Measurements from ENCODE around the gene CCDC120. TPM values are rescaled to one million over a fixed set of nuclear protein-coding genes. Genes with fewer than 3 reads are reported as not detected.

The CCDC120 gene
- polyA plus RNA-seq, 1 of the 3 experiments (the other 2 are of a cell fraction) = 2.1 TPM

DNA sequence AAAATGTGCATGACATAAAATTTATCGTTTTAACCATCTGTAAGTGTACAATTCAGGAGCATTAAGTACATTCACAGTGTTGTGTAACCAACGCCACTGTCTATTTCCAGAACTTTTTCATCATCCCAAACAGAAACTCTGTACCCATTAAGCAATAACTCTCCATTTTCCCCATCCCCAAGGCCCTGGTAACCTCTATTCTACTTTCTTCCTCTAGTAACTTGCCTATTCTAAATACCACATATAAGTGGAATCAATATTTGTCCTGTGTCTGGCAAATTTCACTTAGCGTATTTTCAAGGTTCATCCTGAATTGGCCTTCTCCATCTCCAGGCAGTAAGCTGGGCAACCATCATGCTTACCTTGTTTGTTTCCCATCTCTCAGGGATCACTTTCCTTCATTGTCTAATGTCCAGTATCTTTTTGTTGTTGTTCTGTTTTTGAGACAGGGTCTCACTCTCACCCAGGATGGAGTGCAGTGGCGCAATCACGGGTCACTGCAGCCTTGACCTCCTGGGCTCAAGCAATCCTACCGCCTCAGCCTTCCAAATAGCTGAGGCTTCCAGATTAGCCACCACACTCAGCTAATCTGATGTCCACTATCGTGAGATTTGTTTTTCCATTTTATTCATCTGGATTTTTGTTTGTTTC, 39.1 kb upstream of the CCDC120 start:
- ChIA-PET CTCF (no interaction called here), POLR2A (no interaction called here)
- DNase-seq = no peak
- 34% methylated on average over 7 of the region's 7 CpGs for WGBS (ENCODE audit: low lambda C conversion rate)
- no peak overlapping the region for H3K4me2 ChIP-seq
- no peak overlapping the region for H2AFZ ChIP-seq (ENCODE audit: low read depth)
- H3K4me1 ChIP-seq (ENCODE audit: control insufficient read depth in 1 of 2, insufficient read depth in 2 of 2, low read depth in 1 of 2, low read length in 1 of 2) = no peaks in the 10 kb centered on the region
- no peaks in the 10 kb centered on the region for H3K36me3 ChIP-seq (replicated peaks in 1 of 2; ENCODE audit: control insufficient read depth in 1 of 2, insufficient read depth in 2 of 2, low read length in 1 of 2)
- H3K9me3 ChIP-seq = no peaks in the 10 kb centered on the region
- no peaks in the 10 kb centered on the region for H4K20me1 ChIP-seq (ENCODE audit: insufficient read depth)
- TF ChIP-seq FOSL2 (IDR thresholded peaks at IDR 0.05; ENCODE audit: borderline replicate concordance, low read depth) = no peak
- TF ChIP-seq, protein P1, sequence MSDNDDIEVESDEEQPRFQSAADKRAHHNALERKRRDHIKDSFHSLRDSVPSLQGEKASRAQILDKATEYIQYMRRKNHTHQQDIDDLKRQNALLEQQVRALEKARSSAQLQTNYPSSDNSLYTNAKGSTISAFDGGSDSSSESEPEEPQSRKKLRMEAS (IDR thresholded peaks at IDR 0.05; ENCODE audit: low read depth) = no peak
- TF ChIP-seq, protein P2, sequence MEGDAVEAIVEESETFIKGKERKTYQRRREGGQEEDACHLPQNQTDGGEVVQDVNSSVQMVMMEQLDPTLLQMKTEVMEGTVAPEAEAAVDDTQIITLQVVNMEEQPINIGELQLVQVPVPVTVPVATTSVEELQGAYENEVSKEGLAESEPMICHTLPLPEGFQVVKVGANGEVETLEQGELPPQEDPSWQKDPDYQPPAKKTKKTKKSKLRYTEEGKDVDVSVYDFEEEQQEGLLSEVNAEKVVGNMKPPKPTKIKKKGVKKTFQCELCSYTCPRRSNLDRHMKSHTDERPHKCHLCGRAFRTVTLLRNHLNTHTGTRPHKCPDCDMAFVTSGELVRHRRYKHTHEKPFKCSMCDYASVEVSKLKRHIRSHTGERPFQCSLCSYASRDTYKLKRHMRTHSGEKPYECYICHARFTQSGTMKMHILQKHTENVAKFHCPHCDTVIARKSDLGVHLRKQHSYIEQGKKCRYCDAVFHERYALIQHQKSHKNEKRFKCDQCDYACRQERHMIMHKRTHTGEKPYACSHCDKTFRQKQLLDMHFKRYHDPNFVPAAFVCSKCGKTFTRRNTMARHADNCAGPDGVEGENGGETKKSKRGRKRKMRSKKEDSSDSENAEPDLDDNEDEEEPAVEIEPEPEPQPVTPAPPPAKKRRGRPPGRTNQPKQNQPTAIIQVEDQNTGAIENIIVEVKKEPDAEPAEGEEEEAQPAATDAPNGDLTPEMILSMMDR (IDR thresholded peaks at IDR 0.05) = no peak
- TF ChIP-seq NFIC (IDR thresholded peaks at IDR 0.05; ENCODE audit: borderline replicate concordance) = no peak
- TF ChIP-seq GABPA (IDR thresholded peaks at IDR 0.05; ENCODE audit: low read depth) = no peak
- TF ChIP-seq RFX5 (IDR thresholded peaks at IDR 0.05; ENCODE audit: low read length) = no peak
- TF ChIP-seq, protein P3, sequence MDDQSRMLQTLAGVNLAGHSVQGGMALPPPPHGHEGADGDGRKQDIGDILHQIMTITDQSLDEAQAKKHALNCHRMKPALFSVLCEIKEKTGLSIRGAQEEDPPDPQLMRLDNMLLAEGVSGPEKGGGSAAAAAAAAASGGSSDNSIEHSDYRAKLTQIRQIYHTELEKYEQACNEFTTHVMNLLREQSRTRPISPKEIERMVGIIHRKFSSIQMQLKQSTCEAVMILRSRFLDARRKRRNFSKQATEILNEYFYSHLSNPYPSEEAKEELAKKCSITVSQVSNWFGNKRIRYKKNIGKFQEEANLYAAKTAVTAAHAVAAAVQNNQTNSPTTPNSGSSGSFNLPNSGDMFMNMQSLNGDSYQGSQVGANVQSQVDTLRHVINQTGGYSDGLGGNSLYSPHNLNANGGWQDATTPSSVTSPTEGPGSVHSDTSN (IDR thresholded peaks at IDR 0.05) = no peak
- no peaks in the 10 kb centered on the region for H3K9me2 ChIP-seq
- peaks cover 4% of the 10 kb centered on the region for H3F3A ChIP-seq (replicated peaks; ENCODE audit: insufficient read depth)
- H3K27ac ChIP-seq (ENCODE audit: low read depth in 2 of 2, low read length in 1 of 2) = no peak overlapping the region
- H3K4me3 ChIP-seq (ENCODE audit: low read depth in 2 of 2, low read length in 1 of 2) = no peak overlapping the region
- no peak overlapping the region for H3K9ac ChIP-seq
- H3K79me2 ChIP-seq (ENCODE audit: insufficient read depth) = no peaks in the 10 kb centered on the region
- peaks cover 26% of the 10 kb centered on the region; the same call in 1 of the 2 replicates for H3K27me3 ChIP-seq (ENCODE audit: insufficient read depth)

DNA sequence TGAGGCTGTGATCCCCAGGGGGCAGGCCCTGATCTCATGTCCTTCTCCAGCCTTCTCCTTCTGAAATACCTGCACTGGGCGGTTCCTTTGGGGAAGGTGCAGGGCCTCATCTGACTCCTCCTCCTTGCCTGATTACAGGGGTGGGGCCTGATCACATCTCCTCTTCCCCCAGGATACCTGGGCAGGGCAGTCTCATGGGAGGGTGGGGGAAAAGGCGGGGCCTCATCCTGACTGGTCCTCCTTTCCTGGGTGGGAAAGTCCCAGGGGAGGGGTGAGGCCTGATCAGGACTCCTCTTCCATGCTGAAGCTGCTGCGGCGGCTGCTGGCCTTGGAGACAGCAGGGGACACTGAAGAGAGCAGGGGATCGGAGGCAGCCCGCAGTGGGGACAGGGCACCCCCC, 28.9 kb upstream of the CCDC120 start:
- Histone ChIP-seq H3K4me1 (ENCODE audit: control insufficient read depth in 1 of 2, insufficient read depth in 2 of 2, low read depth in 1 of 2, low read length in 1 of 2) (no peaks in the 10 kb centered on the region), H3F3A (replicated peaks; ENCODE audit: insufficient read depth) (no peaks in the 10 kb centered on the region), H3K9me3 (no peaks in the 10 kb centered on the region), H4K20me1 (ENCODE audit: insufficient read depth) (no peaks in the 10 kb centered on the region), H3K4me3 (ENCODE audit: low read depth in 2 of 2, low read length in 1 of 2) (no peak overlapping the region), H3K27me3 (ENCODE audit: insufficient read depth) (no peaks in the 10 kb centered on the region; the same call in 1 of the 2 replicates), H3K4me2 (no peak overlapping the region), H3K9me2 (no peaks in the 10 kb centered on the region), H2AFZ (ENCODE audit: low read depth) (no peak overlapping the region), H3K36me3 (replicated peaks in 1 of 2; ENCODE audit: control insufficient read depth in 1 of 2, insufficient read depth in 2 of 2, low read length in 1 of 2) (peaks cover 0 to 8% of the 10 kb centered on the region in 2 experiments), H3K27ac (ENCODE audit: low read depth in 2 of 2, low read length in 1 of 2) (no peak overlapping the region), H3K9ac (no peak overlapping the region), H3K79me2 (ENCODE audit: insufficient read depth) (peaks cover 4% of the 10 kb centered on the region; the same call in 1 of the 2 replicates)
- TF ChIP-seq, protein P2 (IDR thresholded peaks at IDR 0.05) = no peak
- WGBS (ENCODE audit: low lambda C conversion rate) = 92% methylated on average over 2 of the region's 6 CpGs
- CTCF ChIA-PET = no interaction called here
- no peak for DNase-seq
- POLR2A ChIA-PET = no interaction called here

Data from SK-N-SH (cell line).